ENCODE measurements around the gene ZNF90. TPM values are rescaled to one million over a fixed set of nuclear protein-coding genes. Genes with fewer than 3 reads are reported as not detected.
"Not testable (repeated sequence)": the region's sequence is repeated elsewhere in the genome, so short reads cannot be mapped to it uniquely, and the experiment has no call there.

ZNF90 gene
- total and polyA plus RNA-seq, 7 donors, result 1.5 to 4.6 (median 2.8) TPM; not detected in 1

- no peak overlapping the region for H3K4me3 ChIP-seq
- DNase-seq, result no peak
- H3K36me3 ChIP-seq, result no peaks in the 10 kb centered on the region
- WGBS, 2 donors, result 61 to 63% methylated on average over 3 of the region's 3 CpGs
- no peaks in the 10 kb centered on the region for H3K9me3 ChIP-seq
- H3K4me1 ChIP-seq, result no peaks in the 10 kb centered on the region
- intact Hi-C loops (cut with DNase I), result no loop called here
- H3K27me3 ChIP-seq, result peaks cover 0 to 20% (median 0%) of the 10 kb centered on the region in 3 donors
- TF ChIP-seq EP300 (IDR thresholded peaks at IDR 0.05), result no peak
- TF ChIP-seq POLR2AphosphoS5 (IDR thresholded peaks at IDR 0.05), result no peak
- no peak for TF ChIP-seq POLR2A (IDR thresholded peaks at IDR 0.05)
- TF ChIP-seq CTCF (IDR thresholded peaks at IDR 0.05), result no peak
- no peak overlapping the region for H3K27ac ChIP-seq
Measured at GRCh38 chr19:20066861-20067260, 10.9 kb upstream of the ZNF90 start.

- intact Hi-C loops (cut with DNase I), result no loop called here
- WGBS, 2 donors, result 13 to 22% methylated on average over 9 of the region's 9 CpGs
- no peak for DNase-seq
- H3K27ac ChIP-seq, result no peak overlapping the region
- no peak overlapping the region for H3K4me3 ChIP-seq
- H3K27me3 ChIP-seq, result peaks cover 0 to 20% (median 0%) of the 10 kb centered on the region in 3 donors
- H3K4me1 ChIP-seq, result no peaks in the 10 kb centered on the region
- H3K9me3 ChIP-seq, result no peaks in the 10 kb centered on the region
- no peaks in the 10 kb centered on the region for H3K36me3 ChIP-seq
- TF ChIP-seq EP300 (IDR thresholded peaks at IDR 0.05), result no peak
Measured at GRCh38 chr19:20067943-20068342, 9.9 kb upstream of the ZNF90 start.

DNA sequence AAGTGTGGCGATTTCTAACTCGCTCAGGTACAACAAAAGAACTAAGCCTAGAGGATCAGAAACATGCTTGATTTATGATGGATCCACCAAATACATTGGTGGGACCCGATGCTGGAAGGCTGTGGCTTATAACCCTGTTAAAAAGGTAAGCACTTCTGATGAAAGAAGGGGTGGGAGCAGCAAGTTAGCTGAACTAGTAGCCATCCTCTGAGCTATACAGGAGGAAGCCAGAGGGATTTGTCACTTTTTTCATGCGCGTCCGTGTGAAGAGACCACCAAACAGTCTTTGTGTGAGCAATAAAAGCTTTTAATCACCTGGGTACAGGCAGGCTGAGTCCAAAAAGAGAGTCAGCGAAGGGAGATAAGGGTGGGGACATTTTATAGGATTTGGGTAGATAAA, 9.2 kb upstream of the ZNF90 start:
- DNase-seq; H3K36me3 ChIP-seq; H3K9me3 ChIP-seq; H3K4me3 ChIP-seq; H3K27ac ChIP-seq; intact Hi-C loops (cut with DNase I); H3K4me1 ChIP-seq: not testable (repeated sequence)
- peaks cover 0 to 20% (median 0%) of the 10 kb centered on the region in 3 donors for H3K27me3 ChIP-seq
- 38 to 40% methylated on average over 7 of the region's 7 CpGs for WGBS, 2 donors

DNA sequence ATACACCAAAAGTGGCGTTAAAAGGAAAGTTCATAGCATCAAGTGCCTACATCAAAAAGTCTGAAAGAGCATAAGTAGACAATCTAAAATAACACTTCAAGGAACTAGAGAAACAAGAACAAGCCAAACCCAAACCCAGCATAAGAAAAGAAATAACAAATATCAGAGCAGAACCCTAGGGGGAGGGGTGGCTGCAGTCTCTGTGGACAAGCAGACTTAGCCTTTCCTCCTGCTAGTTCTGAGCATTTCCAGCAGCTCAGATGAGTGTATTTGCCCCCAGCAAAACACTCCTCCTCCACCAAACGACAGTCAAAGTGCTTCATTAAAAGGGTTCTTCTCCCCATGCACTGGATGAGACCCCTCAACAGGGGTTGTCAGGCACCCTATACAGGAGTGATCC, 7.1 kb upstream of the ZNF90 start:
- intact Hi-C loops (cut with DNase I), result no loop called here
- H3K27ac ChIP-seq, result no peak overlapping the region

DNA sequence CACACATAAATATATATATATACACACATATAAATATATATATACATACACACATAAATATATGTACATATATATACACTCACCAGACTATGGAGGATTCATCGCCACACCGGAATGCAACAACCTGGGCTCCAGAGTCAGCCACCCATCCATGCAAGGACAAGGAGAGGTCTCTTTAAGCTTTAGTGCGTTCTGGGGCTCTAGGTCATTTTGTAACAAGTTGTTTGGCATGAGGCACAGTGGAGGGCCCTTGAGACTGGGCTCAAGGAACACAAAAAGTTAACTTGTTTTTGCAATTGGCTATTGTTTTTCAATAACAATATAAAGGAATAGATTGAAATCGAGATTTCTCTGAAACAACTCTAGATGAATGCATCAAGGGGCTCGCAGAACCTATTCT, 4.9 kb upstream of the ZNF90 start:
- no peak for DNase-seq
- Histone ChIP-seq H3K4me3 (no peak overlapping the region), H3K36me3 (no peaks in the 10 kb centered on the region), H3K27me3 (peaks cover 0 to 6% (median 0%) of the 10 kb centered on the region in 3 donors), H3K4me1 (peaks cover 0 to 5% (median under 1%) of the 10 kb centered on the region in 4 donors), H3K9me3 (no peaks in the 10 kb centered on the region), H3K27ac (no peak overlapping the region)
- no peak for TF ChIP-seq CTCF (IDR thresholded peaks at IDR 0.05)
- no peak for TF ChIP-seq POLR2A (IDR thresholded peaks at IDR 0.05)
- TF ChIP-seq EP300 (IDR thresholded peaks at IDR 0.05), result no peak
- no peak for TF ChIP-seq POLR2AphosphoS5 (IDR thresholded peaks at IDR 0.05)
- 87 to 91% methylated on average over 5 of the region's 5 CpGs for WGBS, 2 donors
- intact Hi-C loops (cut with DNase I), result no loop called here

More for the DNA sequence above, 7.1 kb upstream of the ZNF90 start:
- 61 to 67% methylated on average over 2 of the region's 2 CpGs for WGBS, 2 donors
- H3K4me1 ChIP-seq, result no peaks in the 10 kb centered on the region
- DNase-seq, result no peak
- H3K27me3 ChIP-seq, result peaks cover 0 to 20% (median 0%) of the 10 kb centered on the region in 3 donors
- no peaks in the 10 kb centered on the region for H3K9me3 ChIP-seq
- TF ChIP-seq CTCF (IDR thresholded peaks at IDR 0.05) (no peak), POLR2AphosphoS5 (IDR thresholded peaks at IDR 0.05) (no peak), POLR2A (IDR thresholded peaks at IDR 0.05) (no peak), EP300 (IDR thresholded peaks at IDR 0.05) (no peak)
- no peaks in the 10 kb centered on the region for H3K36me3 ChIP-seq
- H3K4me3 ChIP-seq, result no peak overlapping the region

GRCh38 chr19:20078581-20079031, 806 bp downstream of the ZNF90 start:
- Histone ChIP-seq H3K27ac (peak overlapping the region; percentile 47 to 77 (median 65)), H3K4me3 (peak overlapping the region; percentile 36 to 63 (median 53)), H3K9me3 (no peaks in the 10 kb centered on the region), H3K36me3 (no peaks in the 10 kb centered on the region), H3K4me1 (peaks cover 0 to 20% (median 9%) of the 10 kb centered on the region in 4 donors), H3K27me3 (no peaks in the 10 kb centered on the region)
- DNase-seq, result peak; percentile 67
- WGBS, 2 donors, result 3 to 7% methylated on average over 19 of the region's 19 CpGs
- TF ChIP-seq EP300 (IDR thresholded peaks at IDR 0.05), result no peak
- TF ChIP-seq POLR2A (IDR thresholded peaks at IDR 0.05), result no peak
- no peak for TF ChIP-seq CTCF (IDR thresholded peaks at IDR 0.05)
- no peak for TF ChIP-seq POLR2AphosphoS5 (IDR thresholded peaks at IDR 0.05)
- intact Hi-C loops (cut with DNase I), result loop anchor here (2.0 to 5.0 kb wide), 2 partner anchors 26 to 89 kb away; partner anchors contain the start of gene ZNF486
